Stomach (tissue), 9 donors: Measurements from ENCODE around the gene YPEL2. TPM values are rescaled to one million over a fixed set of nuclear protein-coding genes. Genes with fewer than 3 reads are reported as not detected.

ENCODE experiments used
- DNase-seq, 2 donors: peaks; one replicate each; pipeline versions ENCODE4 v3.0.0 to v3.0.0-alpha.2; 2013 to 2019
- H3K27ac ChIP-seq, 5 donors: fragments of 200-600 bp in 4 of 5; sonication (generic) in 4 of 5; one replicate each; pipeline ENCODE4 v1.5.1; 2013 to 2019; ENCODE audit warnings: mild to moderate bottlenecking in 1 of 5, moderate library complexity in 1 of 5
- H3K27me3 ChIP-seq, 3 donors: fragments of 200-600 bp; sonication (generic); one replicate each; pipeline ENCODE4 v1.5.1; 2017 to 2019; ENCODE audit warnings: mixed run types in 1 of 3
- H3K36me3 ChIP-seq, 4 donors: fragments of 200-600 bp; sonication (generic); 1 replicate in 3 of 4; 2 replicates in 1 of 4; pipeline ENCODE4 v1.5.1; 2016 to 2019
- H3K4me1 ChIP-seq, 4 donors: fragments of 200-600 bp; sonication (generic); one replicate each; pipeline ENCODE4 v1.5.1; 2016 to 2019
- H3K4me3 ChIP-seq, 4 donors: fragments of 200-600 bp; sonication (generic) in 3 of 4; one replicate each; pipeline ENCODE4 v1.5.1; 2016 to 2019; ENCODE audit warnings: mild to moderate bottlenecking in 1 of 4
- H3K9me3 ChIP-seq, 4 donors: fragments of 200-600 bp; sonication (generic); one replicate each; pipeline ENCODE4 v1.5.1; 2016 to 2019
- EP300 ChIP-seq: sonication (generic); formaldehyde crosslinking; IDR thresholded peaks from one replicate; pipeline ENCODE4 v1.6.1; 2017; ENCODE audit warnings: antibody characterized with exemption
- POLR2A ChIP-seq, 4 donors: fragments of 450-650 bp; IDR thresholded peaks; one replicate each; pipeline ENCODE4 v1.6.1; 2016; ENCODE audit warnings: antibody characterized with exemption in 4 of 4, control low read depth in 2 of 4, mild to moderate bottlenecking in 1 of 4, moderate library complexity in 1 of 4
- POLR2AphosphoS5 ChIP-seq, 3 donors: sonication (generic); formaldehyde crosslinking; IDR thresholded peaks; one replicate each; pipeline ENCODE4 v1.6.1; 2016; ENCODE audit warnings: antibody characterized with exemption in 3 of 3
- WGBS, 5 donors: extraction: QIAGEN DNeasy Blood & Tissue Kit in 3 of 5; methylation state at CpG; one replicate each; pipeline versions ENCODE4 v1.1.5 to v1.1.7; 2013 to 2018; 5-methylcytosine and 5-hydroxymethylcytosine counted together
- intact Hi-C: fragments of 100-400 bp; cut with DNase I; formaldehyde crosslinking; loops from one replicate; pipeline ENCODE4 v1.15.1; 2023; ENCODE audit warnings: low total_unique reads
- polyA plus RNA-seq, 3 donors: library from polyadenylated mRNA; stranded (reverse); fragments of 200-250 nt; gene quantifications; one replicate each; pipeline ENCODE4 v1.2.3, GENCODE V29; 2013
- total RNA-seq, 5 donors: library from RNA; depleted of rRNA; stranded (reverse); fragments of >200 nt; gene quantifications; one replicate each; pipeline versions ENCODE4 v1.1.0 to v1.2.3, GENCODE V29; 2014 to 2016
- TF ChIP-seq, protein P1 (sequence below), 7 experiments: fragments of 450-650 bp in 4 of 7; fragments of 200-600 bp in 3 of 7; sonication (generic) in 3 of 7; IDR thresholded peaks; one replicate each; pipeline ENCODE4 v1.5.1; 2016 to 2019; ENCODE audit warnings: antibody characterized with exemption in 7 of 7, control low read depth in 2 of 7, mild to moderate bottlenecking in 1 of 7
- donor health status: healthy with polysubstance abuse.
- donor health status: Bipolar disorder and iron deficiency.
- donor health status: healthy.

YPEL2 gene
- total and polyA plus RNA-seq, 8 donors, result 4.4 to 60.8 (median 24.7) TPM

DNA sequence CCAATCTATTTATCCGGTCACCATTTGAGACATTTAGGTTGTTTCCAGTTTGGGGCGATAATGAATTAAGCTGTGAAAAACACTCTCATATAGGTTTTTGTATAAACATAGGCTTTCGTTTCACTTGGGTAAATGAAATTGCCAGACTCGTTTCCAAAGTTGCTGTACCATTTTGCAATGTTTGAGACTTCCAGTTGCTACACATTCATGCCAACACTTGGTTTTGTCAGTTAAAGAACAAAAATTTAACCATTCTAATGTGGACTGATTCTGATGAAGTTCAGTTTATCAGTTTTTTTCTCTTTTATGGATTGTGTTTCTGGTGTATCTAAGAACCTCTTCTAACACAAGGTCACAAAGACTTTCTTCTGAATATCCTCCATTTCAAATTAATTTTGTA lies 52.4 kb downstream of the YPEL2 start:
- H3K4me1 ChIP-seq, result peaks cover 21 to 62% (median 34%) of the 10 kb centered on the region in 4 donors
- no peaks in the 10 kb centered on the region for H3K27me3 ChIP-seq
- TF ChIP-seq POLR2A (IDR thresholded peaks at IDR 0.05) (no peak), EP300 (no peak), POLR2AphosphoS5 (IDR thresholded peaks at IDR 0.05) (no peak)
- TF ChIP-seq, protein P1, sequence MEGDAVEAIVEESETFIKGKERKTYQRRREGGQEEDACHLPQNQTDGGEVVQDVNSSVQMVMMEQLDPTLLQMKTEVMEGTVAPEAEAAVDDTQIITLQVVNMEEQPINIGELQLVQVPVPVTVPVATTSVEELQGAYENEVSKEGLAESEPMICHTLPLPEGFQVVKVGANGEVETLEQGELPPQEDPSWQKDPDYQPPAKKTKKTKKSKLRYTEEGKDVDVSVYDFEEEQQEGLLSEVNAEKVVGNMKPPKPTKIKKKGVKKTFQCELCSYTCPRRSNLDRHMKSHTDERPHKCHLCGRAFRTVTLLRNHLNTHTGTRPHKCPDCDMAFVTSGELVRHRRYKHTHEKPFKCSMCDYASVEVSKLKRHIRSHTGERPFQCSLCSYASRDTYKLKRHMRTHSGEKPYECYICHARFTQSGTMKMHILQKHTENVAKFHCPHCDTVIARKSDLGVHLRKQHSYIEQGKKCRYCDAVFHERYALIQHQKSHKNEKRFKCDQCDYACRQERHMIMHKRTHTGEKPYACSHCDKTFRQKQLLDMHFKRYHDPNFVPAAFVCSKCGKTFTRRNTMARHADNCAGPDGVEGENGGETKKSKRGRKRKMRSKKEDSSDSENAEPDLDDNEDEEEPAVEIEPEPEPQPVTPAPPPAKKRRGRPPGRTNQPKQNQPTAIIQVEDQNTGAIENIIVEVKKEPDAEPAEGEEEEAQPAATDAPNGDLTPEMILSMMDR (IDR thresholded peaks at IDR 0.05), result no peak
- 86 to 96% (median 93%) methylated on average over 4 of the region's 4 CpGs for WGBS, 5 donors
- no peak overlapping the region for H3K4me3 ChIP-seq
- H3K27ac ChIP-seq, result no peak overlapping the region
- H3K9me3 ChIP-seq, result no peaks in the 10 kb centered on the region
- intact Hi-C loops, result no loop called here
- no peak for DNase-seq
- peaks cover 2 to 10% (median 4%) of the 10 kb centered on the region in 4 donors for H3K36me3 ChIP-seq

- no peak for TF ChIP-seq POLR2A (IDR thresholded peaks at IDR 0.05)
- no peak for TF ChIP-seq EP300
- TF ChIP-seq, protein P1 (IDR thresholded peaks at IDR 0.05), result no peak
- TF ChIP-seq POLR2AphosphoS5 (IDR thresholded peaks at IDR 0.05), result no peak
- 75 to 87% (median 85%) methylated on average over 11 of the region's 11 CpGs for WGBS, 5 donors
- H3K4me3 ChIP-seq, result no peak overlapping the region
- intact Hi-C loops, result no loop called here
- peak overlapping the region in 3 of 5 donors; percentile 24 to 56 (median 29) for H3K27ac ChIP-seq
- DNase-seq, result peak in 1 of 2 donors; percentile 66
- peaks cover 0 to 36% (median 7%) of the 10 kb centered on the region in 4 donors for H3K4me1 ChIP-seq
- H3K27me3 ChIP-seq, result no peaks in the 10 kb centered on the region
- H3K36me3 ChIP-seq, result peaks cover 28 to 46% (median 40%) of the 10 kb centered on the region in 4 donors
- no peaks in the 10 kb centered on the region for H3K9me3 ChIP-seq
These were observed 56.1 kb downstream of the YPEL2 start for GRCh38 chr17:59387351-59388068.

DNA sequence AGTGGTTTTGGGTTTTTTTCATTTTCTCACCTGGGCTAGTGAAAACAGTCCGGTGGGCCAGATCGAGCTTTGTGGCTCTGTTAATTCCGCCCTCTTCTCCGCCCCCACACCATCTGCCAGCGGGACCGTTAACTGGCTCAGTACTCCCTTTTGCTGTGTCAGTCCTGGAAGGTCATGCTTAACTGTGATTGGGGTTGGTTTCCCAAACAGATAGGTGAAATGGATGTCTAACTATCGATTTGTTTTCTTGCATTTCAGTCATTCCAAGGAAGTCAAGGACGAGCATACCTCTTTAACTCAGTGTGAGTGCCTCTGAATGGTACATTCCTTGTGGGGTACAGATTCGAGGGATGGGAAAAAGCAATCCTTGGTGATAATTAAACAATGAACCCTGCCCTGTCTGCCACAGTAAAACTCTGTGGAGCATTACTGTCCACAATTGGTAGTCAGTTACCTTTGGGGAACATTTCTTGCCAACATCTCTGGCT lies 56.7 kb downstream of the YPEL2 start:
- 84 to 87% (median 87%) methylated on average over 9 of the region's 9 CpGs for WGBS, 5 donors
- Histone ChIP-seq H3K27me3 (no peaks in the 10 kb centered on the region), H3K27ac (peak overlapping the region in 3 of 5 donors; percentile 24 to 56 (median 29)), H3K9me3 (no peaks in the 10 kb centered on the region), H3K4me1 (peaks cover 0 to 40% (median 5%) of the 10 kb centered on the region in 4 donors), H3K36me3 (peaks cover 28 to 52% (median 46%) of the 10 kb centered on the region in 4 donors), H3K4me3 (no peak overlapping the region)
- intact Hi-C loops, result no loop called here
- no peak for DNase-seq
- TF ChIP-seq POLR2A (IDR thresholded peaks at IDR 0.05), result no peak

DNA sequence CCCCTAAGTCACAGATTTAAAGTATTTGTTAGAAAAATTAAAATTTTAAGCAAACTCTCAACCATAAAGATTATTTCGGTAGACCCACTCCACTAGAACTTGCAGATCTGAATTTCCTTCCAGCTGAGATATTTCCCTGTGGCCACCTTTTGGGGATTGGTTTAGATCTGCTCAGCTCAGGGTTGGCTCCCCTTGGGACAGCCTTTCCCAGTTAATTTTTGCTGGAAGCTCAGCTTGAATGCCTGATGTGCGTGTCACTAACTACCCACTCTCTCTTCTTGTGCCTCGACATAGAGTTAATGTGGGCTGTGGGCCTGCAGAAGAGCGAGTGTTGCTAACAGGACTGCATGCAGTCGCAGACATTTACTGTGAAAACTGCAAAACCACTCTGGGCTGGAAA lies 57.6 kb downstream of the YPEL2 start:
- DNase-seq, result no peak
- Histone ChIP-seq H3K4me1 (peaks cover 0 to 40% (median 5%) of the 10 kb centered on the region in 4 donors), H3K9me3 (no peaks in the 10 kb centered on the region), H3K27me3 (no peaks in the 10 kb centered on the region), H3K27ac (peak overlapping the region in 2 of 5 donors; percentile 29 to 56), H3K36me3 (peaks cover 28 to 57% (median 50%) of the 10 kb centered on the region in 4 donors), H3K4me3 (no peak overlapping the region)
- 83 to 89% (median 85%) methylated on average over 5 of the region's 5 CpGs for WGBS, 5 donors
- intact Hi-C loops, result no loop called here
- TF ChIP-seq POLR2AphosphoS5 (IDR thresholded peaks at IDR 0.05), result no peak
- TF ChIP-seq, protein P1 (IDR thresholded peaks at IDR 0.05), result no peak
- TF ChIP-seq POLR2A (IDR thresholded peaks at IDR 0.05), result no peak
- no peak for TF ChIP-seq EP300

DNA sequence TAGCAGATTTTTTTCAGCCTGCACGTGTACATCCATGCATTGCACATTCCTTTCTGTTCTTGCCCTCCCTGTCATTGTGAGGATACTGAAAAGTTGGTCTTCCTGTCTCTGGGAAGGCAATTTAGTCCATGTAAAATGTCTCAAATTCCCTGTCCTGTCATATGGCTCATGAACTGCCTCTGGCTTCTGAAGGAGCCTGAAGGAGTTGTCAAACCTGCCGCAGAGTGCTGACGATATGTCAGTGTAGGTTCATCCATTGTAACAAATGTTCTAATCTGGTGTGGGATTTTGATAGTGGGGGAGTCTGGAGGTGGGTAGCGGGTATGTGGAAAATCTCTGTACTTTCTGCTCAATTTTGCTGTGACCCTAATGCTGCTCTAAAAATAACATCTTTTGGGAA lies 59.6 kb downstream of the YPEL2 start:
- DNase-seq, result no peak
- no peak overlapping the region for H3K4me3 ChIP-seq
- H3K9me3 ChIP-seq, result no peaks in the 10 kb centered on the region
- peak overlapping the region in 1 of 5 donors; percentile 7 for H3K27ac ChIP-seq
- peaks cover 0 to 33% (median 5%) of the 10 kb centered on the region in 4 donors for H3K4me1 ChIP-seq
- no peak for TF ChIP-seq EP300
- TF ChIP-seq POLR2A (IDR thresholded peaks at IDR 0.05), result no peak
- TF ChIP-seq, protein P1 (IDR thresholded peaks at IDR 0.05), result no peak
- no peak for TF ChIP-seq POLR2AphosphoS5 (IDR thresholded peaks at IDR 0.05)
- no peaks in the 10 kb centered on the region for H3K27me3 ChIP-seq
- WGBS, 5 donors, result 87 to 94% (median 94%) methylated on average over 4 of the region's 4 CpGs
- peaks cover 28 to 71% (median 63%) of the 10 kb centered on the region in 4 donors for H3K36me3 ChIP-seq
- intact Hi-C loops, result no loop called here
